Gastrocnemius medialis (tissue), 4 donors: ENCODE measurements around the gene ABCA13.

ENCODE experiments used
- CTCF ChIP-seq, 5 experiments: fragments of 450-650 bp in 3 of 5; fragments of 200-600 bp in 2 of 5; sonication (generic) in 2 of 5; IDR thresholded peaks in 4 of 5; conservative IDR thresholded peaks in 1 of 5; 1 replicate in 4 of 5; 2 replicates in 1 of 5; pipeline ENCODE4 v1.5.1; 2016 to 2019; ENCODE audit warnings: antibody characterized with exemption in 5 of 5, mild to moderate bottlenecking in 3 of 5, moderate library complexity in 3 of 5
- POLR2A ChIP-seq, 2 donors: fragments of 450-650 bp; IDR thresholded peaks; one replicate each; pipeline ENCODE4 v1.6.1; 2017; ENCODE audit warnings: antibody characterized with exemption in 2 of 2, mild to moderate bottlenecking in 2 of 2, moderate library complexity in 2 of 2

DNA sequence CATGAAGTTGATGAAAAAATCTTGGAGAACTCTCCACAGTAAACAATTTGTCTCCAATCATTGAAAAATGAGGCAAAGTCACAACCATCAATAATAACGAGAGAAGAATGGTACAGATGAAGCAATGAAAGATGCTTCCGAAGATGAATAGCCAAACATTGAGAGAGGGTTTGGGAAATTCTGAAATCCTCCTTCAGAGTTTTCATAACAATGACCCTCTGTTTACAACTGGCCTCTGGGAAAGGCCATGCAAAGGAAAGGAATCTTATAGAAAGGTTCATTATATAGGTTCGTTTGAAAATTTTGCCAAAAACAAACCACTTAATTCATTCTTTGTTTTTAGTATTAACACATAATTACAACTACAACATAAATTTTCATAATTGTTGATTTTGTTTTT is 166.5 kb downstream of the ABCA13 start:
- TF ChIP-seq CTCF (IDR thresholded peaks at IDR 0.05 in 4 of 5, conservative IDR thresholded peaks at IDR 0.05 in 1 of 5), result no peak
- TF ChIP-seq POLR2A (IDR thresholded peaks at IDR 0.05), result no peak
